ENCODE measurements around the gene TIMP1. TPM values are rescaled to one million over a fixed set of nuclear protein-coding genes. Genes with fewer than 3 reads are reported as not detected.

The TIMP1 gene
- total and polyA plus RNA-seq, 10 of the 15 experiments (the other 5 are each of a cell fraction or from before 2014, with no cell fraction given): 101 to 341 (median 134) TPM

- peaks cover 0 to 4% of the 10 kb centered on the region in 2 experiments; a peak in 1 of 4 replicates for H3K36me3 ChIP-seq (ENCODE audit: control insufficient read depth in 2 of 2, insufficient read depth in 2 of 2, low read length in 1 of 2)
- H3K27ac ChIP-seq (ENCODE audit: control insufficient read depth, insufficient read depth): peak overlapping the region; percentile 63
- H4K20me1 ChIP-seq (ENCODE audit: control insufficient read depth, insufficient read depth): no peaks in the 10 kb centered on the region
- no peaks in the 10 kb centered on the region for H3K9me3 ChIP-seq (replicated peaks; ENCODE audit: control insufficient read depth, insufficient read depth, low read length)
- in situ Hi-C loops (cut with MboI): loop anchor here (10.0 kb wide), 2 partner anchors 84 to 464 kb away; no protein-coding TSS in a partner anchor
- peak overlapping the region; percentile 57; the same call in 1 of the 2 replicates for H3K9ac ChIP-seq (ENCODE audit: control insufficient read depth, insufficient read depth, low read length)
- intact Hi-C loops (cut with micrococcal nuclease; ENCODE audit: unreplicated experiment): loop anchor here (2.0 to 5.0 kb wide), 4 partner anchors 90 to 467 kb away; partner anchors contain the start of genes ELK1 and ZNF81
- no peak for DNase-seq (ENCODE audit: low read depth, low spot score)
- ATAC-seq: no peak; the same call in 1 of the 3 replicates
- ChIA-PET POLR2A (interaction anchor here (0.6 kb wide), 1 partner anchor 34 kb away, joined by 4 read pairs; no protein-coding TSS in a partner anchor), RAD21 (ENCODE audit: unreplicated experiment) (no interaction called here), SMC1A (ENCODE audit: uncharacterized antibody, unreplicated experiment) (interaction anchor here (1.2 to 2.0 kb wide), 3 partner anchors 68 to 90 kb away, joined by 3 to 4 read pairs (median 3); partner anchors contain the start of gene ELK1), CTCF (interaction anchor here (1.2 kb wide), 1 partner anchor 85 kb away, joined by 3 read pairs; no protein-coding TSS in a partner anchor)
- BruUV-seq (replicated peaks): TSS peak; percentile 91
- 33% methylated on average over 15 of the region's 15 CpGs for WGBS (ENCODE audit: insufficient coverage, insufficient replicate concordance, low lambda C conversion rate, missing lambda C conversion rate)
- H3K4me1 ChIP-seq (ENCODE audit: control insufficient read depth, insufficient read depth, low read length): no peaks in the 10 kb centered on the region; the same call in 1 of the 2 replicates
- FAIRE-seq: no peak
- TF ChIP-seq SMARCA5 (IDR thresholded peaks at IDR 0.05) (peak; percentile 44; the same call in 1 of the 2 replicates), NFYB (IDR thresholded peaks at IDR 0.05; ENCODE audit: insufficient read depth, low read depth, low read length) (no peak), FOXM1 (IDR thresholded peaks at IDR 0.05; ENCODE audit: low read depth, low read length) (no peak), ZNF24 (IDR thresholded peaks at IDR 0.05) (0 out of 2 replicates have a peak, but pooled peaks have one; percentile 8), GATAD2B (conservative IDR thresholded peaks at IDR 0.05; ENCODE audit: low read depth) (no peak), ZNF217 (IDR thresholded peaks at IDR 0.05) (no peak; the same call in 1 of the 2 replicates), PML (IDR thresholded peaks at IDR 0.05; ENCODE audit: low read length) (no peak), BCL11A (IDR thresholded peaks at IDR 0.05; ENCODE audit: low read depth, low read length) (0 out of 2 replicates have a peak, but pooled peaks have one; percentile 3), KAT2A (conservative IDR thresholded peaks at IDR 0.05; ENCODE audit: control insufficient read depth, low read depth, low read length) (no peak), IRF4 (IDR thresholded peaks at IDR 0.05; ENCODE audit: low read depth, low read length) (no peak), RAD21 (IDR thresholded peaks at IDR 0.05; ENCODE audit: insufficient read depth, low read depth, low read length) (no peak), NR2F1 (conservative IDR thresholded peaks at IDR 0.05) (peak; percentile 80), ZNF687 (IDR thresholded peaks at IDR 0.05) (peak; percentile 52; the same call in 1 of the 2 replicates), PAX8 (IDR thresholded peaks at IDR 0.05) (no peak), SRF (IDR thresholded peaks at IDR 0.05; ENCODE audit: low read depth in 2 of 2, low read length in 2 of 2) (no peak)
- TF ChIP-seq, protein P1, sequence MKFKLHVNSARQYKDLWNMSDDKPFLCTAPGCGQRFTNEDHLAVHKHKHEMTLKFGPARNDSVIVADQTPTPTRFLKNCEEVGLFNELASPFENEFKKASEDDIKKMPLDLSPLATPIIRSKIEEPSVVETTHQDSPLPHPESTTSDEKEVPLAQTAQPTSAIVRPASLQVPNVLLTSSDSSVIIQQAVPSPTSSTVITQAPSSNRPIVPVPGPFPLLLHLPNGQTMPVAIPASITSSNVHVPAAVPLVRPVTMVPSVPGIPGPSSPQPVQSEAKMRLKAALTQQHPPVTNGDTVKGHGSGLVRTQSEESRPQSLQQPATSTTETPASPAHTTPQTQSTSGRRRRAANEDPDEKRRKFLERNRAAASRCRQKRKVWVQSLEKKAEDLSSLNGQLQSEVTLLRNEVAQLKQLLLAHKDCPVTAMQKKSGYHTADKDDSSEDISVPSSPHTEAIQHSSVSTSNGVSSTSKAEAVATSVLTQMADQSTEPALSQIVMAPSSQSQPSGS (IDR thresholded peaks at IDR 0.05; ENCODE audit: low read length): no peak
- TF ChIP-seq, protein P2, sequence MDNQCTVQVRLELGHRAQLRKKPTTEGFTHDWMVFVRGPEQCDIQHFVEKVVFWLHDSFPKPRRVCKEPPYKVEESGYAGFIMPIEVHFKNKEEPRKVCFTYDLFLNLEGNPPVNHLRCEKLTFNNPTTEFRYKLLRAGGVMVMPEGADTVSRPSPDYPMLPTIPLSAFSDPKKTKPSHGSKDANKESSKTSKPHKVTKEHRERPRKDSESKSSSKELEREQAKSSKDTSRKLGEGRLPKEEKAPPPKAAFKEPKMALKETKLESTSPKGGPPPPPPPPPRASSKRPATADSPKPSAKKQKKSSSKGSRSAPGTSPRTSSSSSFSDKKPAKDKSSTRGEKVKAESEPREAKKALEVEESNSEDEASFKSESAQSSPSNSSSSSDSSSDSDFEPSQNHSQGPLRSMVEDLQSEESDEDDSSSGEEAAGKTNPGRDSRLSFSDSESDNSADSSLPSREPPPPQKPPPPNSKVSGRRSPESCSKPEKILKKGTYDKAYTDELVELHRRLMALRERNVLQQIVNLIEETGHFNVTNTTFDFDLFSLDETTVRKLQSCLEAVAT (IDR thresholded peaks at IDR 0.05): no peak
- peak overlapping the region; percentile 63 for H3K4me3 ChIP-seq
- H3K79me2 ChIP-seq (ENCODE audit: control insufficient read depth, insufficient read depth, low read length): peaks cover 22% of the 10 kb centered on the region
- H3K4me2 ChIP-seq (ENCODE audit: control insufficient read depth, insufficient read depth): peak overlapping the region; percentile 61; the same call in 1 of the 2 replicates
- no peaks in the 10 kb centered on the region for H3K27me3 ChIP-seq (replicated peaks in 1 of 2; ENCODE audit: control insufficient read depth in 2 of 2, insufficient read depth in 2 of 2, low read length in 1 of 2)
- peak overlapping the region; percentile 16 for H2AFZ ChIP-seq (ENCODE audit: control insufficient read depth, low read depth, low read length)
These were observed 21.9 kb upstream of the TIMP1 start for GRCh38 chrX:47560179-47560933.

Measured in GM12878 (cell line).